ENCODE measurements around the gene BANP.
"Not testable (repeated sequence)": the region's sequence is repeated elsewhere in the genome, so short reads cannot be mapped to it uniquely, and the experiment has no call there.

BANP gene

GRCh38 chr16:88035292-88035691 lies 84.1 kb downstream of the BANP start:
- no peak for ATAC-seq

GRCh38 chr16:88035884-88036639 lies 84.8 kb downstream of the BANP start:
- not testable (repeated sequence) for ATAC-seq

GRCh38 chr16:88036640-88036996 lies 85.4 kb downstream of the BANP start:
- ATAC-seq = not testable (repeated sequence)

- ATAC-seq = not testable (repeated sequence)
These were observed 86.1 kb downstream of the BANP start for GRCh38 chr16:88037359-88037758.

GRCh38 chr16:88037876-88038525 lies 86.8 kb downstream of the BANP start:
- not testable (repeated sequence) for ATAC-seq

- ATAC-seq = not testable (repeated sequence)
These were observed 87.3 kb downstream of the BANP start for GRCh38 chr16:88038526-88038908.

- no peak for ATAC-seq
These were observed 88.4 kb downstream of the BANP start for GRCh38 chr16:88039591-88039990.

GRCh38 chr16:88040196-88040876 lies 89.1 kb downstream of the BANP start:
- not testable (repeated sequence) for ATAC-seq

- ATAC-seq = not testable (repeated sequence)
These were observed 89.6 kb downstream of the BANP start for GRCh38 chr16:88040877-88041244.

GRCh38 chr16:88041506-88041905 lies 90.3 kb downstream of the BANP start:
- ATAC-seq = not testable (repeated sequence)

GRCh38 chr16:88041986-88042562 lies 90.8 kb downstream of the BANP start:
- not testable (repeated sequence) for ATAC-seq

- not testable (repeated sequence) for ATAC-seq
These were observed 92.1 kb downstream of the BANP start for GRCh38 chr16:88043208-88043910.

GRCh38 chr16:88044121-88044581 lies 92.9 kb downstream of the BANP start:
- not testable (repeated sequence) for ATAC-seq

GRCh38 chr16:88045361-88045760 lies 94.1 kb downstream of the BANP start:
- ATAC-seq = not testable (repeated sequence)

GRCh38 chr16:88045820-88046303 lies 94.6 kb downstream of the BANP start:
- peak; percentile 38 to 69 for ATAC-seq

GRCh38 chr16:88047462-88047861 lies 96.2 kb downstream of the BANP start:
- no peak for ATAC-seq

- ATAC-seq = no peak
These were observed 97.8 kb downstream of the BANP start for GRCh38 chr16:88048985-88049384.

- no peak for ATAC-seq
These were observed 98.6 kb downstream of the BANP start for GRCh38 chr16:88049561-88050545.

GRCh38 chr16:88050952-88051660 lies 99.9 kb downstream of the BANP start:
- ATAC-seq = no peak

GRCh38 chr16:88052661-88053060 lies 101.4 kb downstream of the BANP start:
- ATAC-seq = no peak

All from activated CD4-positive, CD25-positive, alpha-beta regulatory T cell treated with anti-CD3 and anti-CD28 coated beads, Interleukin-2, amount 50 U/mL, for 24 hours (primary cell).